WERI-Rb-1 (cell line): ENCODE measurements around the gene TP63.
"Not testable (repeated sequence)": the region's sequence is repeated elsewhere in the genome, so short reads cannot be mapped to it uniquely, and the experiment has no call there.

Source experiments
- DNase-seq: peaks from one replicate; pipeline ENCODE4 v3.0.0-alpha.2; 2020
- H3K27ac ChIP-seq: fragments of 250-450 bp; sonication (Bioruptor Pico); 2 replicates; pipeline ENCODE4 v1.5.1; 2020; ENCODE audit warnings: mild to moderate bottlenecking, moderate library complexity
- H3K27me3 ChIP-seq: fragments of 250-450 bp; sonication (Bioruptor Pico); 2 replicates; pipeline ENCODE4 v1.5.1; 2021; ENCODE audit warnings: mild to moderate bottlenecking, low read depth, moderate library complexity; ENCODE audit not compliant: insufficient read depth, severe bottlenecking
- H3K36me3 ChIP-seq: fragments of 250-450 bp; sonication (Bioruptor Pico); 2 replicates; pipeline ENCODE4 v1.5.1; 2020; ENCODE audit warnings: mild to moderate bottlenecking, moderate library complexity
- H3K4me3 ChIP-seq: 2 replicates; pipeline ENCODE4 v1.5.1; 2011; ENCODE audit warnings: low read depth, mild to moderate bottlenecking, control low read depth, low read length
- H3K9me3 ChIP-seq: fragments of 250-450 bp; sonication (Bioruptor Pico); 2 replicates; pipeline ENCODE4 v1.5.1; 2021; ENCODE audit warnings: mild to moderate bottlenecking, moderate library complexity; ENCODE audit not compliant: severe bottlenecking
- TF ChIP-seq, protein P1 (sequence below): IDR thresholded peaks from 2 replicates; pipeline ENCODE4 v1.5.1; 2011; ENCODE audit warnings: low read depth, mild to moderate bottlenecking, control low read depth, inconsistent platforms, low read length

Gene TP63

DNA sequence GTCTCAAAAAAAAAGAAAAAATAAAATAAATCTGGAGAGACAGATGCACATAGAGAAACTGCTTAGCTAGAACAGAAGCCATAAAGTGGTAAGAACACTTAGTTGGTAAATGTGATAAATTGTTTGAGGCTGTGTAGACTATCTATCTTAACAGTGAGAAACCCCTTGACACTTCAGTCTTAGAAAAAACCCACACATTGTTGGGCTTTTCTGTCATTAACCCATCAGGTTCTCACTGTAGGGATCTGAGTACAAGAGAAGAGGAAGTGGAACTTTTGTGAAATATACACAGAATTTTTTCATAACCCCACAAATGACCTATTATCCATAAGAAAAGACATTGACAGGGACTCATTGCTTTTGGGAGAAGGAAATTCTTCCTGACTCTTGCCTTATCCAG lies 24.4 kb downstream of the TP63 start:
- no peak overlapping the region for H3K4me3 ChIP-seq
- no peak for DNase-seq
- H3K27me3 ChIP-seq = no peaks in the 10 kb centered on the region
- H3K27ac ChIP-seq = no peak overlapping the region
- no peaks in the 10 kb centered on the region for H3K36me3 ChIP-seq
- H3K9me3 ChIP-seq = no peaks in the 10 kb centered on the region
- TF ChIP-seq, protein P1, sequence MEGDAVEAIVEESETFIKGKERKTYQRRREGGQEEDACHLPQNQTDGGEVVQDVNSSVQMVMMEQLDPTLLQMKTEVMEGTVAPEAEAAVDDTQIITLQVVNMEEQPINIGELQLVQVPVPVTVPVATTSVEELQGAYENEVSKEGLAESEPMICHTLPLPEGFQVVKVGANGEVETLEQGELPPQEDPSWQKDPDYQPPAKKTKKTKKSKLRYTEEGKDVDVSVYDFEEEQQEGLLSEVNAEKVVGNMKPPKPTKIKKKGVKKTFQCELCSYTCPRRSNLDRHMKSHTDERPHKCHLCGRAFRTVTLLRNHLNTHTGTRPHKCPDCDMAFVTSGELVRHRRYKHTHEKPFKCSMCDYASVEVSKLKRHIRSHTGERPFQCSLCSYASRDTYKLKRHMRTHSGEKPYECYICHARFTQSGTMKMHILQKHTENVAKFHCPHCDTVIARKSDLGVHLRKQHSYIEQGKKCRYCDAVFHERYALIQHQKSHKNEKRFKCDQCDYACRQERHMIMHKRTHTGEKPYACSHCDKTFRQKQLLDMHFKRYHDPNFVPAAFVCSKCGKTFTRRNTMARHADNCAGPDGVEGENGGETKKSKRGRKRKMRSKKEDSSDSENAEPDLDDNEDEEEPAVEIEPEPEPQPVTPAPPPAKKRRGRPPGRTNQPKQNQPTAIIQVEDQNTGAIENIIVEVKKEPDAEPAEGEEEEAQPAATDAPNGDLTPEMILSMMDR = no peak

DNA sequence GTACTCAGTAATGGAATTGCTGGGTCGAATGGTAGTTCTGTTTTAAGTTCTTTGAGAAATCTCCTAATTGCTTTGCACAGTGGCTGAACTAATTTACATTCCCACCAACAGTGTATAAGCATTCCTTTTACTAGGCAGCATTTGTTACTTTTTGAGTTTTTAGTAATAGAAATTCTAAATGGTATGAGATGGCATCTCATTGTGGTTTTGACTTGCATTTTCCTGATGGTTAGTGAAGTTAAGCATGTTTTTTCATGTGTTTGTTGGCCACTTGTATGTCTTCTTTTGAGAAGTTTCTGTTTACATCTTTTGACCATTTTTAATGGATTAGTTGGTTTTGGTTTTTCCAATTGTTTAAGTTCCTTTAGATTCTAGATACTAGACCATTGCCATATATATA lies 28.4 kb downstream of the TP63 start:
- no peaks in the 10 kb centered on the region for H3K27me3 ChIP-seq
- DNase-seq = no peak
- TF ChIP-seq, protein P1 = no peak
- no peaks in the 10 kb centered on the region for H3K9me3 ChIP-seq
- H3K27ac ChIP-seq = no peak overlapping the region
- H3K4me3 ChIP-seq = no peak overlapping the region
- H3K36me3 ChIP-seq = no peaks in the 10 kb centered on the region

DNA sequence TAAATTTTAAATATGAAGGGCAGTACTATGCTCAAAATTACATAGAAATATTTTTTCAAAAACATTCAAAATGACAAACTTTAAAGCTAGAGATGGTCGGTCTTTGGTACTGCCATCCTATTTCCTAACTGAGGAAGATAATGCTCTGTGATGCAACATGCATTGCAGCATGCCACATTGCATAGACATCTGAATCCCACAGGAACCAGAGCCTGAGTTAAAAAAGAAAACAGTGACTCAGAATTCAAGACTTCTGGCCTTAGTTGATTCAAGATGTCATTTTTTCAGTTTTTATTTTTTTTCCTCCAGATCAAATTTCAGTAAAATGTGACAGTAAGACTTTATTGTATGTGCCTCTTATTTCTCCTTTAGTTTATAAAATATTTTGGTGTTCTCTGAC lies 33.1 kb downstream of the TP63 start:
- Histone ChIP-seq H3K4me3 (no peak overlapping the region), H3K9me3 (no peaks in the 10 kb centered on the region), H3K27me3 (no peaks in the 10 kb centered on the region), H3K27ac (no peak overlapping the region), H3K36me3 (no peaks in the 10 kb centered on the region)
- TF ChIP-seq, protein P1 = no peak
- no peak for DNase-seq

DNA sequence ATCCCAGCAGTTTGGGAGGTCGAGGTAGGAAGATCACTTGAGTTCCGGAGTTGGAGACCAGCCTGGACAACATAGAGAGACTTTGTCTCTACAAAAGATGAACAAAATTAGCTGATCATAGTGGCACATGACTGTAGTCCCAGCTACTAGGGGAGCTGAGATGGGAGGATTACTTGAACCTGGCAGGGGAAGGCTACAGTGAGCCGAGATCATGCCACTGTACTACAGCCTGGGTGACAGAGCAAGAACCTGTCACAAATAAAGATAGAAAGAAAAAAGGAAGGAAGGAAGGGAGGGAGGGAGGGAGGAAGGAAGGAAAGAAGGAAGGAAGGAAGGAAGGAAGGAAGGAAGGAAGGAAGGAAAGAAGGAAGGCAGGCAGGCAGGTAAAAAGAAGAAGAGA lies 41.2 kb downstream of the TP63 start:
- not testable (repeated sequence) for H3K27ac ChIP-seq, H3K9me3 ChIP-seq, DNase-seq, H3K36me3 ChIP-seq, H3K27me3 ChIP-seq, H3K4me3 ChIP-seq

DNA sequence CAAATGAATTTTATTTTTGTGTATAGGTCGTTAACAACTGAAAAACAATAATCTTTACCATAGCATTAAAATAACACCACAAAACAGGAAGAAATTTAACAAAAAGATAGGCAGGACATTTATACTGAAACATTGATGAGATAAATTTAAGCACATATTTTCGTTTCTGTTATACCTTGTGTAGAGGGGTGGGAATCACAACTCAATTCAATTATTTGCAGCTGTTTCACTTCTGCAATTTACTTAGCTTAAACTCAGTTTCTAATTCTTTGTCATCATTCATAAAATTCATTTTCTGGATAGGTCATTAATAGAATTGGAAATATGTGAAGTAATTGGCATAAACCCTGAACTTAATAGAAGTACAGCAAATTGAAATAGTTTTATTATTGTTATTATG lies 42.3 kb downstream of the TP63 start:
- H3K4me3 ChIP-seq = no peak overlapping the region
- H3K27me3 ChIP-seq = no peaks in the 10 kb centered on the region
- H3K9me3 ChIP-seq = no peaks in the 10 kb centered on the region
- no peak for DNase-seq
- no peaks in the 10 kb centered on the region for H3K36me3 ChIP-seq
- H3K27ac ChIP-seq = no peak overlapping the region
- TF ChIP-seq, protein P1 = no peak

DNA sequence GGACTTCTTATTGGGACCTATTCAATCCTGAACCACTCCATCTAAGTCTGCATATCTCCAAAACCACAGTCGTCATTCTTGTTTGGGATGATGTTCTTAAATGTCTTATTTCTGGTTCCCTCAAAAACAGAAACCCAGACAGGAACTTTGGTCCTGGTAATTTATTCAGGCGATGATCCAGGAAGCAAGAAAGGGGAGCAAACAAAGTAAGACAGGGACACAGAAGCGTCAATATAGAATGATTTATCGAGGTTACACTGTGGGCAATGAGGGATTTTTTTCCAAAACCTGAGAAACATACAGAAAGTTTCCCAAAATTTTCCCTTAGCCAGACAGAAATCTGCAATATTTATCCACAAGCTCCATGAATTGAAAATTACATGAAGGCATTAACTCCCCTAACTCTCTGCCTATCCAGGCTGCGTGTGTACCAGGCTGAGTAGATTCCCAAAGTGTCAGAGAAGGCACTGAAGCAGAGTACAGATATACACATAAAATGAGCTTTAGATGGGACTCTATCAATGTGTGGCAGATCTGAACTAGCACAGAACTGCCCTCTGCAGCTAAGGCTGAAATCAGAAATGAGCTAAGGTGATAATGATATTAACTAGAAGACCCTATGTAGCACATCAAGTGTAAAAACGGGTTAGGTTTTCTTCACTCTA lies 43.2 kb downstream of the TP63 start:
- H3K4me3 ChIP-seq = no peak overlapping the region
- H3K27ac ChIP-seq = no peak overlapping the region
- no peak for DNase-seq
- H3K27me3 ChIP-seq = no peaks in the 10 kb centered on the region
- H3K36me3 ChIP-seq = no peaks in the 10 kb centered on the region
- no peaks in the 10 kb centered on the region for H3K9me3 ChIP-seq
- TF ChIP-seq, protein P1 = no peak
